HG03520 (cell line): ENCODE measurements around the gene CSF1R.
"Not testable (repeated sequence)": the region's sequence is repeated elsewhere in the genome, so short reads cannot be mapped to it uniquely, and the experiment has no call there.

ENCODE experiments used
- ATAC-seq: cut with Tn5 transposase; IDR thresholded peaks from one replicate; pipeline ENCODE4 v1.9.1; 2021; ENCODE audit warnings: mild to moderate bottlenecking, moderate library complexity; ENCODE audit not compliant: unreplicated experiment

The CSF1R gene

DNA sequence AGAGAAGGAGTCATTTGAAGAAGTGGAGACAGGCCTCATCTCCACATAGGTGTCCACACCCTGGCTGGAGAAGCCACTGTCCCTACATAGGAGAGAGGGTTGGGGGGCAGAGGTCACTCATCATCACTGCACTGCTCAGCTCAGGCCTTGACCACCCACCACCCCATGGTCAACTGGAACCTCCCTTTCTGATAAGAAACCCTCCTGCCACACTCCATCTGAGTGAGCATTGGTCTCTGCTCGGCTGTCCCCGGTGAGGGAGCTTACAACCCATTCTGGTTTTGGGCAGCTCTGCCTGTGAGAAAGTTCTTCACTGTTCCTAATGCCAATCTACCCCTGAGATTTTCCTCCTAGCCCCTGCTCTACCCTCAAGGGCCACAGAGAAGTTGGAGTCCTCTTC lies 28.8 kb downstream of the CSF1R start:
- no peak for ATAC-seq

GRCh38 chr5:150057052-150057451 lies 29.3 kb downstream of the CSF1R start:
- no peak for ATAC-seq

GRCh38 chr5:150056075-150056443 lies 30.3 kb downstream of the CSF1R start:
- ATAC-seq = no peak

- no peak for ATAC-seq
Observed at GRCh38 chr5:150055326-150056074, 30.9 kb downstream of the CSF1R start.

DNA sequence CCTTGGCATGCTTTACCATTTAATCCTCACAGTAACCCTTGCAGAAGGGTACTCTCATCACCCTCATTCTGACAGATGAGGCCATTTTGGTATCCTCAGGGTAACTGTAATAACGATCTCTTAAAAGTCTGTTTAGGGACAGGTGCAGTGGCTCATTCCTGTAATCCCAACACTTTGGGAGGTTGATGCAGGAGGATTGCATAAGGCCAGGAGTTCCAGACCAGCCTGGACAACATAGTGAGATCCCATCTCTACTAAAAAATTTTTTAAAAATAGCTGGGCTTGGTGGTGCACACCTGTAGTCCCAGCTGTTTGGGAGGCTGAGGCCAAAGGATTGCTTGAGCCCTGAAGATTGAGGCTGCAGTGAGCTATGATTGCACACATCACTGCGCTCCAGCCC lies 31.8 kb downstream of the CSF1R start:
- ATAC-seq = no peak

- no peak for ATAC-seq
Observed at GRCh38 chr5:150053713-150054392, 32.5 kb downstream of the CSF1R start.

DNA sequence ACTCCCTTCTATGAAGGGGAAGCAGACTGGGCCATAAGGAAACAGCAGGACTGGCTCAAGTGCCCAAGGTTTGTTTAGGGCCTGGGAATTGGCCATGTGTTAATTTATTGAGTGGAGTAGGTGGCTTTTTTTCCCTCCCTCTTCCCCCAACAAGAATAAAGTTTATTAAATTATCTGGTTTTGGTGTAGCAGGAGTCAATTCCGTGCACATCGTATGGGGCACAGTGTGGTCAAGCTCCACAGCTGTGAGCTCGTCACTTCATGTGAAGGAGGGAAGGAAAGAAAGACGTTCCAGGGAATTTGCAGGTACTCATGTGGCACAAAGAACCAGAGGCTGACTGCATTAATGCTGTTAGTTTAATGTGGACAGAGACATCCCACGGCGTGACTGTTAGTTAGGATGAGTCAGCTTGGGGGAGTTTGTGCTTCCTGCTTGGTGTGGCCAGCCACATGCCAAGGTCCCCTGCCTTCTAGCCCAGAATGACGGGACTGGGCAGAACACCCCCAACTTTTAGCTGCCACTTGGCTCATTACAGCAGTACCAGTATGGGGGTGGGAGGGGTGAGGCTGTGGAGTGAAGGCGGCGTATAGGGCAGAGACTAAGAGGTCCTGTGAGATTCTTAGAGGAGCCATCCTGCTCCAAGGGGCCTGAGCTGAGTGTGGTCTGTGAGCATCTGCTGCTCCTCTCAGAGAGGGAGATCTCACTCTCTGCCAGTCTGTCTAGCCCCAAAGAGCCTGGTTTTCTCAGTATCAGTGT lies 33.2 kb downstream of the CSF1R start:
- ATAC-seq = no peak

DNA sequence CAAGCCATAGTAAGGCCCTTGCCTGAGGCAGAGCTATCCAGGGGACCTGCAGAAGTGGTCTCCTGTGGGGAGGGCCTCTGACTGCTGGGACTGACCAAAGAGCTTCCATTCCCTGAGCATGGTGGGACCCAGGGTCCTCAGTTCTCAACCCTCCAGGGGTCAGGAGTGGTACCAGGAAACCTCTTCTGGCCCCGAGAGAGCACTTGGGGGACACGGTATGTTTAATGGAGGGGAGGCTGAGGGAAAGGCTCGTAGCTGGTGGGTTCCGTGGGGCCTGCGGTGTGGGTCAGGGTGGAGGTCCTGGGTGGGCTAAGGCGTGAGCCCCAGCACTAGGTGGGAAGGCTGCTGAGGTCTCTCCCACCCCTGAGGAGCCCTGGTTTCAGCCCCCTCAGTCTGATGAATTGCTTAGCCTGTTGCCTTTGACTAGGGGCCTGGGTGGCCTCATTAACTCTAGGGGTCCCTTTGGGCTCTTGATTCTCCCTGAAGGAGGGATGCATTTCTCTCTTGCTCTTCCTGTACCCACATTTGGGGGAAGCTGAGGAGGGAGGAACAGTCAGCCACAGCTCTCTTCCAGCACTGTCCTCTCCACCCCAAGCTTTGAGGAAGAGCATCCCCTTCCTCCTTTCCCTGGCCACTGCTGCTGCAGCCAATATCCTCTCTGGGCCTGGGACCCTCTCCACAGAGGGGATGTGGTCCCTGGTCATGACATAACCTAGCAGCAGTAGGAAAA lies 34.0 kb downstream of the CSF1R start:
- ATAC-seq = no peak

GRCh38 chr5:150051657-150052195 lies 34.6 kb downstream of the CSF1R start:
- ATAC-seq = no peak

DNA sequence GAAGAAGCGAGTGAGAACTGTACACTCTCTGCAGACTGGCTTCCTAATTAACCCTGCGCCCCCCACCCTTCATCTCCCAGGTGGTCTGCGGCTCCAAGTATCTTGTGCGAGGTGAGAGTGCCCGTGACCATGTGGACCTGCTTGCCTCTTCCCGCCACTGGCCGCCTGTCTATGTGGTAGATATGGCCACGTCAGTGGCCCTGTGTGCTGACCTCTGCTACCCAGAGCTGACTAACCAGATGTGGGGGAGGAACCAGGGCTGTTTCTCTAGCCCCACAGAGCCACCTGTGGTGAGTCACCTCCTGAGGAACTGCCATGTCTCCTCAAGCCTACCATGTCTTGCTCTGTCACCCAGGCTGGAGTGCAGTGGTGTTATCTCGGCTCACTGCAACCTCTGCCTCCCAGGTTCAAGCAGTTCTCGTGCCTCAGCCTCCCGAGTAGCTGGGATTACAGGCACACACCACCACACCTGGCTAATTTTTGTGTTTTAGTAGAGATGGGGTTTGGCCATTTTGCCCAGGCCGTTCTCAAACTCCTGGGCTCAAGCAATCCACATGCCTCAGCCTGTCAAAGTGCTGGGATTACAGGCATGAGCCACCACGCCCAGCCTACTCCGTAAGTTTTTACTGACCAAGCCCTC lies 36.1 kb downstream of the CSF1R start:
- not testable (repeated sequence) for ATAC-seq

DNA sequence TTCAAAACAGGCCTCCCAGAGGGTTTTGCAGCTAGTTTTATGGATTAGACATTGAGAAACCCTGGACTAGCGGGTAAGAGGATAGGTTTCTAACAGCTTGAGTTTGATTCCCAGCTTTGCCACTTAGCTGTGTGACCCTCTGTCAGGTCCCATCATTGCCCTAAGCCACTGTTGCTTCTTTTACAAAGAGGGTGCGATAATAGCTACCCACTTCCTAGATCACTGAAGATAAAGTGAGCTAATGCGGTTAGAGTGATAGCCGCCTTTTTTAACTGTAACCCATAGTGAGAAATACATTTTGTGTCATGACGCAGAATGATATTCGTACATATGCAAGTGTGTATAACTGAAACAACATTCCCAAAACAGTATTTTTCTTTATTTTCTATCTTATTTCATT lies 40.3 kb downstream of the CSF1R start:
- ATAC-seq = no peak

GRCh38 chr5:150045549-150045948 lies 40.8 kb downstream of the CSF1R start:
- no peak for ATAC-seq

DNA sequence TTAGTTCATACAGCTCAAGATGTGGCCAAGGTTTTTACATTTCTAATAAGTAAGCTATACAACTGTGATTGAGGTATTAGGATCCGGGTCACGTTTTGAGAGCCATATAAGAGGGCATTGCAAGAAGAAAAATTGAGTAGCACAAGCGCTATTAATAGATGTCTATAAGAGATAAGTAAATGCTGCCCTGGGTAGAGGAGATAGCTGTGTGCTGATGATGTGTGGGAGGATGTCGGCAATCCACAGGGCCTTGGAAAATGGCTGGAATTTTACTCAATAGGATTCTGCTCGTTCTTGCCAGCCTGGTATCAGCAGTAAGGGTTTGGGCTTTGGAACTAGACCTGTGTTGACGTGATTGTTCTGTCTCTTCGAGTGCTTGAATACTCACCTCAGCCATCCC lies 41.6 kb downstream of the CSF1R start:
- ATAC-seq = no peak

- ATAC-seq = no peak
Observed at GRCh38 chr5:150044329-150044681, 42.0 kb downstream of the CSF1R start.

DNA sequence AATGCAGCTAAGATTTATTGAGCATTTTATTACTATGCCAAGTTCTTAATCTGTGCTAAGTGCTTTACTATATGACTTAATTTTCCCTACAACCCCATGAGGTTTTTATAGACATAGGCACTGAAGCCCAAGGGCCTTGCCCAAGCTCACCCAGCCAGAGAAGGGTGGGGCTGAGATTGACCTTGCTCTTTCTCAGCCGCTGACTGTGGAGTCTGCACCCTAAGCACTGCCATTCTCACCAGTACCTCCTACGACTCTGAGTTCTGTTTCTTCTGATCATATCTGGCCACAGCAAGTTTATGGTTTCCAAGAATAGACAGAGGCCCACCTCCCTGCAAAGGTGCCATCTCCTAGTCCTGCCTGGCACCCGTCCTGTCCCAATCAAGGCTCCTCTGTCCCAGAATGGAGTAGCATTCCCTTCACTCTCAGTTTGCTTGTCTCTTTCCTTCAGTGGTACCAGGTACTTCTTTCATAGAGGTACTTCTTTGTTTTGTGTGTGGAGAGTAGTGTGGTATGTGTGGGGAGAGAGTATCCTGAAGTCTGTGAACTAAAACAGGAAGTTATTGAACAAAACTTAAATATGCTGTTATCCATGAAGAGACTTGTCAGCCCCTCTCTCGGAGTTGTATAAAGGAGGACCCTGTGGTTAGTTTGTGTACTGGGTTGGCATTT lies 42.6 kb downstream of the CSF1R start:
- no peak for ATAC-seq

GRCh38 chr5:150042459-150042858 lies 43.9 kb downstream of the CSF1R start:
- ATAC-seq = no peak

DNA sequence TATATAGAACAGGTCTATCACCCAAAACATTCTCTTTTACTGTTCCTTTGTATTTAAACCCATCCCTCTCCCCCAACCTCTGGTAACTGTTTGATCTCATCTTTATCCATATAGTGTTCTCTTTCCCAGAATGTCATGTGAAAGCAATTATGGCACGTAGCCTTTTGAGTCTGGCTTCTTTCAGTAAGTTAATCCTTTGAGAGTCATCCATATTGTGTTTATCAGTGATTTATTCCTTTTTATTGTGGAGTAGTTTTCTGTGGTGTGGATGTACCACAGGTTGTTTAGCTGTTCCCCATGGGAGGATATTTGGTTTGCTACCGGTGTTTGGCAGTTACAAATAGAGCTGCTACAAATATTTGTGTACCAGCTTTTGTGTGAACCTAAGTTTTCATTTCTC lies 47.8 kb downstream of the CSF1R start:
- no peak for ATAC-seq

DNA sequence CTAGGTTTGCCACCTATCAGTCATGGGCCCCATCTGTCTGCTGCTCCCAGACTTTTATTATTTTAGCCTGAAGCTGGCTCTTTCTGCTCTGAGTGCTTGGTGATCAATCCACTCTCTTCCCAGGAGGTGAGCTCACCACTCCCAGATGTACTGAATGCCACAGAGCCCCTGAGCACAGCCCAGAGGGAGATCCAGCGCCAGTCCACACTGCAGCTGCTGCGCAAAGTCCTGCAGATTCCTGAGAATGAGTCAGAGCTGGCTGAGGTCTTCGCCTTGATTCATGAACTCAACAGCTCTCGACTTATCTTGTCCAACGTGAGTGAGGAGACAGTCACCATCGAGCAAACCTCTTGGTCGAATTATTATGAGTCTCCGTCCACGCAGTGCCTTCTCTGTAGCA lies 49.8 kb downstream of the CSF1R start:
- no peak for ATAC-seq

DNA sequence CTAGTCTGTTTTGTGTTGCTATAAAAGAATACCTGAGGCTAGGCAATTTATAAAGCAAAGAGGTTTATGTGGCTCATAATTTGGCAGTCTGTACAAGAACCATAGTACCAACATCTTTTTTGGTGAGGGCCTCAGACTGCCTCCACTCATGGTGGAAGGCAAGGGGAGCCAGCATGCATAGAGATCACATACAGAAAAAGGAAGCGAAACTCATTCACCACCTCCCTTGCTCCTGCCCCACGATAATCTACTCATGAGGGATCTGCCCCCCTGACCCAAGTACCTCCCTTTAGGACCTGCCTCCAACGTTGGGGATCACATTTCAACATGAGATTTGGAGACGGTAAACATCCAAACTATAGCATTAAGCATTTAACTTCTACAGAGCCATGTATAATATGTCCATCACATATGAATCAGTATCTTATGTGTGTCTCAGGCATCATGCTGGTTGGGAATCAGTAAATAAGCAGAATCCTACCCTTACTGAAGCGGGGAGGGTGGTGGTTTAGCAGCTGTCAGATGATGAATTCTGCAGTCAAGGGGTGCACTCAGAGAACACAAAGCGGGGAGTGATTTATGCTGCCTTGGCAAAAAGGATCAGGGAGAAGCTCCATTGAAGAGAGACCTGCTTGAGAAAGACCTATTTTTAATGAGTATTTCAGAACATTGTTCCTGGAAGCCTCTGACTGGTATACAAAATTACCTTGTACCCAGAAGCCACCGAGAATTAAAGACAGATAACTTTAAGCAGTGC lies 51.0 kb downstream of the CSF1R start:
- ATAC-seq = peak; percentile 95
